Neural cell (in vitro differentiated cells): ENCODE results near the gene TSPAN31.

Source experiments
- TAF1 ChIP-seq: IDR thresholded peaks from 2 replicates; pipeline ENCODE4 v1.6.1; 2012; ENCODE audit warnings: low read depth
- TF ChIP-seq, protein P1 (sequence below): fragments of 450-650 bp; IDR thresholded peaks from 2 replicates; pipeline ENCODE4 v1.5.1; 2014; ENCODE audit warnings: antibody characterized with exemption, mild to moderate bottlenecking, moderate library complexity; ENCODE audit not compliant: poor library complexity, severe bottlenecking

DNA sequence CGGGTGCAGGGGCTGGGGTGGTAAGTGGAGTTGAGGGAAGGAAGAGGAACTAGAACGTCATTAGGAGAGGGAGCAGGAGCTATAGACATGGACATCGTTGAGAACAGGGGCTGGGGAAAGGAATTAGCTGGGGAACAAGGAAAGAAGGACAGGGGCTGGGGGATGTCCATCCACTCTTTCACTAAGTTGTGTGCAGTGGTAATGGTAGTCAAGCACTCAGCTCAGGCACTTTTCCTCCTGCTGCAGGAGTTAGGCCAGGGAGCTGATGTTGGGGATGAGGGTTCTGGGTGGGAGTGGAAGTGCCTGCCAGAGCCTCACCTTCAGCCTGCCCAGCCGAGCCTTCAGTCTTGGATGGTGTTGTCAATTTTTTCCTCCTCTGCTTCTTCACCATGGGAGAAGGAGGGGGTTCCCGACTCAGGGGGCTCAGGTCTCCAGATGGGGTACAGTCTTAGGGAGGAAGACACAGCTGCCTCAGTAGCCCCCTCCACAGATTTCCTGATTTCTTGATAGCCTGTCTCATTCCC lies 15.5 kb upstream of the TSPAN31 start:
- no peak for TF ChIP-seq TAF1
- TF ChIP-seq, protein P1, sequence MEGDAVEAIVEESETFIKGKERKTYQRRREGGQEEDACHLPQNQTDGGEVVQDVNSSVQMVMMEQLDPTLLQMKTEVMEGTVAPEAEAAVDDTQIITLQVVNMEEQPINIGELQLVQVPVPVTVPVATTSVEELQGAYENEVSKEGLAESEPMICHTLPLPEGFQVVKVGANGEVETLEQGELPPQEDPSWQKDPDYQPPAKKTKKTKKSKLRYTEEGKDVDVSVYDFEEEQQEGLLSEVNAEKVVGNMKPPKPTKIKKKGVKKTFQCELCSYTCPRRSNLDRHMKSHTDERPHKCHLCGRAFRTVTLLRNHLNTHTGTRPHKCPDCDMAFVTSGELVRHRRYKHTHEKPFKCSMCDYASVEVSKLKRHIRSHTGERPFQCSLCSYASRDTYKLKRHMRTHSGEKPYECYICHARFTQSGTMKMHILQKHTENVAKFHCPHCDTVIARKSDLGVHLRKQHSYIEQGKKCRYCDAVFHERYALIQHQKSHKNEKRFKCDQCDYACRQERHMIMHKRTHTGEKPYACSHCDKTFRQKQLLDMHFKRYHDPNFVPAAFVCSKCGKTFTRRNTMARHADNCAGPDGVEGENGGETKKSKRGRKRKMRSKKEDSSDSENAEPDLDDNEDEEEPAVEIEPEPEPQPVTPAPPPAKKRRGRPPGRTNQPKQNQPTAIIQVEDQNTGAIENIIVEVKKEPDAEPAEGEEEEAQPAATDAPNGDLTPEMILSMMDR: no peak
